IPS DF 19.7 (cell line): ENCODE data around the gene ATP4B.

Source experiments
- DNase-seq: peaks from one replicate; pipeline ENCODE4 v3.0.0-alpha.2; 2013; ENCODE audit warnings: low read depth, low spot score

Gene ATP4B

GRCh38 chr13:113657851-113658741 is at the start of gene ATP4B:
ATP4B (minus strand) TSS chr13:113658198; CDS start chr13:113658144, 54 bp downstream.
- DNase-seq: no peak

GRCh38 chr13:113672002-113672651 is 14.1 kb upstream of the ATP4B start:
- DNase-seq: no peak

DNA sequence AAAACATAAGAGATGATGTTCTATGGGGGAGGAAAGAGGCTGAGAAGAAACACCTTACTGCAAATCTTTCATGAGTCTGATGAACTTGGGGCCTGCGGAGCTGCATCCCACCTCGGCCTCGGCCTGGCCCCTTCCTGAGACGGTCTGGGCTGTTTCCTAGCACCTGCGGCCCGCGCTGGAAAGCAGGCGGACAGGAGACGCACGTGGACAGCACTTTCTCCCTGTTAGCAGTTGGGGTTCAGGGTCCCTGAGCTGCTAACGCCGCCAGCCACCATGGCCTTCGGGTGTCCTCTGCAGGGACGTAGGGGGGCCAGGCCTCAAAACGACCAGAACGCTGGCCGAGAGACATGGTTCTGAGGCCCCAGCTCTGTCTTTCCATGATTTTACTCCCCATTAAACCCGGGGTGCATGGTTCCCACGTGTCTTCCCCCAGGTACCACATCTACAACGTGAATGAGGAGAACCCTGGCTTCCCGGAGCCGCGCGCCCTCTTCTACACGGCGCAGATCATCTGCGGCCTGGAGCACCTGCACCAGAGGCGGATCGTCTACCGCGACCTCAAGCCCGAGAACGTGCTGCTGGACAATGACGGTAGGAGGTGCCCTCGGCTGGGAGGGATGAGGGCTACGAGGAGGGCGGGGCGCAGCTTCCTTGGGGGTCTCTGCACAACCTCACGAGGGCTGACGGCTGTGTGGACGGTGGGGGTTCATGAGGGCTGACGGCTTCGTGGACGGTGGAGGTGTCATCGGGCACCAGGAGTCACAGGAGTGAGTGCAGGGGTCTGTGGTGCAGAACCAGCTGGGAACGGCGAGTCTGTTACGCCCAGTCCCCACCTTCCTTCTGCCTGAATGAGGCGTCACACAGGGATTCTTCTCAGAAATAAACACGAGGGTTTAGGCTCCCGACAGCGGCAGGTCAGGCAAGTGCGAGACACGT is 13.3 kb upstream of the ATP4B start:
- DNase-seq: no peak

- DNase-seq: no peak
Measured at GRCh38 chr13:113670541-113670940, 12.5 kb upstream of the ATP4B start.

- no peak for DNase-seq
Measured at GRCh38 chr13:113669755-113670341, 11.8 kb upstream of the ATP4B start.

DNA sequence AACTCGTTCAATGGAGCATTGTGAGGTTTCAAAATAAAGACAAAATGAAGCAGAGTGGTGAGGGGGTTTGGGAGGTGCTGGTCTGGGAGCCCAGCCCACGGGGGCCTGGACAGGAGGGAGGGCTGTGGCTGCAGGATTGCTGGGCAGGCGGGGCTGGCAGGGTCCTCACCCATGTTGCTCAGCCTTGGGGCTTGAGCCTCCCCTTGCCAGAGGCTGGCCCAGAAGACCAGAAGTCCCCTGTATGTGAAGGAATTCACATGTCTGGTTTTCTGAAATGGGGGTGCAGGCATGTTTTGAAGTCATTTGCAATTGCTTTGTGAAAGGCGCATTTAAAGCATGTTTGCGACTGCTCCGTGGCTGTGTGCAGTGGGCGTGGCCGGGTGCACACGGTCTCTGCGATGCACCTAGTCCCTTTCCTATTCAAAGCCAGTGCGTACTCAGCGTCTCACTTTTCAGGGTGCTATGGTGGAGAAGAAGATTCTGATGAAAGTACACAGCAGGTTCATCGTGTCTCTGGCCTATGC is 11.3 kb upstream of the ATP4B start:
- no peak for DNase-seq

GRCh38 chr13:113668491-113668971 is 10.5 kb upstream of the ATP4B start:
- DNase-seq: no peak

GRCh38 chr13:113667771-113668490 is 9.9 kb upstream of the ATP4B start:
- no peak for DNase-seq

GRCh38 chr13:113666951-113667701 is 9.1 kb upstream of the ATP4B start, which contains the start of gene GRK1:
GRK1 (plus strand) TSS chr13:113667219; CDS start chr13:113667387, 168 bp downstream.
- no peak for DNase-seq

GRCh38 chr13:113666329-113666670 is 8.3 kb upstream of the ATP4B start:
- no peak for DNase-seq

DNA sequence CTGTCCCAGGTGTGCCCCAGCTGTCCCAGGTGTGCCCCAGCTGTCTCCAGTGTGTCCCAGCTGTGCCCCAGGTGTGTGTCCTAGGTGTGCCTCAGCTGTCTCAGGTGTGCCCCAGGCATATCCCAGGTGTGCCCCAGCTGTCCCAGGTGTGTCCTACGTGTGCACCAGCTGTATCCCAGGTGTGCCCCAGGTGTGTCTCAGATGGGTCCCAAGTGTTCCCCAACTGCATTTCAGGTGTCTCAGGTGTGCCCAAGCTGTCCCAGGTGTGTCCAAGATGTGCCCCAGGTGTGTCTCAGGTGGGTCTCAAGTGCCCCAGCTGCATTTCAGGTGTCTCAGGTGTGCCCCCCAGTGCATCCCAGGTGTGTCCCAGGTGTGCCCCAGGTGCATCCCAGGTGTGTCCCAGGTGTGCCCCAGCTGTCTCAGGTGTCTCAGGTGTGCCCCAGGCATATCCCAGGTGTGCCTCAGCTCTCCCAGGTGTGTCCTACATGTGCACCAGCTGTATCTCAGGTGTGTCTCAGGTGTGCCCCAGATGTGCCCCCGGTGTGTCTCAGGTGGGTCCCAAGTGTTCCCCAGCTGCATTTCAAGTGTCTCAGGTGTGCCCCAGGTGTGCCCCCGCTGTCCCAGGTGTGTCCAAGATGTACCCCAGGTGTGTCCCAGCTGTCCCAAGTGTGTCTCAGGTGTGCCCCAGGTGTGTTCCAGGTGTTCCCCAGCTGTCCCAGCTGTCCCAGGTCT is 7.8 kb upstream of the ATP4B start:
- no peak for DNase-seq

DNA sequence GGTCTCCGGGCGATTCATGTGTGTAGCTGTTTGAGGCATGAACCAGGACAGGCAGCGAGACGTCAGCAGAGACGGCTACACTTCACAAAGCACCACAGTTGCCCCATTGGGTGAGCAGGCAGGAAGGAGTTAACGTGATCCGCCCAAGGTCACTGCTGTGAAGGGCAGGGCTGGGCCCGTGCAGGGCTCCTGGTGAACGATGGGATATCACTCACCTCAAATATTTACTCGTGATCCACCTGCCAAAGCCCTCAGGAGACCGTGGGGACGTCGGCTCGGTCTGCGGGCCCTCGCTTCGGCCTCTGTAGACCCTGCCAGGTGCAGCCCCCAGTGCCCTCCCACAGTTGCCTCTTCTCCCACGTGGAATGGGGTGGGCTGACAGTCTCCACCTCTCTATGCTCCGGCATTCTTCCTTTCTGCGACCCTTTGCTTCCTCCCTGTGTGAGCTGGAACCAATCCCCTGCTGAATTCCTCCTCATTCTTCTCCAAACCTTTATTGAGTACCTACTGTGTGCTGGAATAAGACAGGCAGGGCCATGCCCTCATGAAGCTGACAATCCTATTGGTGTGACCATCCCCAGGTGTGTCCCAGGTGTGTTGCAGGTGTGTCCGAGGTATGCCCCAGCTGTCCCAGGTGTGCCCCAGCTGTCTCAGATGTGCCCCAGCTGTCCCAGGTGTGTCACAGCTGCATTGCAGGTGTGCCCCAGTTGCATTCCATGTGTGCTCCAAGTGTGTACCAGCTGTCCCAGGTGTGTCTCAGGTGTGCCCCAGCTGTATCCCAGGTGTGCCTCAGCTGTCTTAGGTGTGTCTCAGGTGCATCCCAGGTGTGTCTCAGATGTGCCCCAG is 7.0 kb upstream of the ATP4B start:
- DNase-seq: no peak

- no peak for DNase-seq
Measured at GRCh38 chr13:113663934-113664333, 5.9 kb upstream of the ATP4B start.

- no peak for DNase-seq
Measured at GRCh38 chr13:113661509-113661908, 3.5 kb upstream of the ATP4B start.

DNA sequence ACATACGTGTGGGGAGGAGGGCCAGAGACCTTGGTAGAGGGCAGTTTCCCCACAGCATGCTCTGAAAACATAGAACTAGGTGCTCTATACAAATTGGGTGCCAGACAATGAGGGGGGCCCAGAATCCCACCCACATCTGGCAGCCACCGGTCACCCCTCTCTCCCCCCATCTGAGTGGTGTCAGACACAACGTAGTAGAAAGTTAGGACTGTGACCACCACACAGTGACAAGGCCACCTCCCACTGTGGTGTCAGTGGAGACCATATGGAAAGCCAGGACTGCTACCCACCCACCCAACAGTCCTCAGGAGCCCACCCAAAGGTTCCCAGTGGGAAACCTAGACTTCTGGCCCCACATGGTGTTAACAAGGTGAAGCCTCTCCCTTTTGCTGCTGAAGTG is 2.1 kb upstream of the ATP4B start:
- no peak for DNase-seq

DNA sequence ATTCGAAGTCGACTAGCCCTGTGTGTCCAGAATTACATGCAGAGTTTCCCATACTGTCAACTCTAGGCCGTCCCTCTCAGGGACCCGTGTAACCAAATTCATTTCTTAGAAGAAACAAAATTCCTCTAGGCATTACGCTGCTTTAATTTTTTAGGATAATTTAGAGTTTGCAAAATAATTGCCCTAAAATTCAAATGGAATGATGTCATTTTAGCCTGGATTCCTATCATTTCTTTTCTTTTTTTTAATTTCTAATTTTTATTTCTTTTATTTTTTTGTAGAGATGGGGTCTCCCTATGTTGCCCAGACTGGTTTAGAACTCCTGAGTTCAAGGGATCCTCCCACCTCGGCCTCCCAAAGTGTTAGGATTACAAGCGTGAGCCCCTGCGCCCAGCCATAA is 1.3 kb upstream of the ATP4B start:
- DNase-seq: no peak

GRCh38 chr13:113658836-113659235 is 838 bp upstream of the ATP4B start:
- DNase-seq: no peak
